HepG2 (cell line): ENCODE data around the gene MAPK13. TPM values are rescaled to one million over a fixed set of nuclear protein-coding genes. Genes with fewer than 3 reads are reported as not detected.
"Not testable (repeated sequence)": the region's sequence is repeated elsewhere in the genome, so short reads cannot be mapped to it uniquely, and the experiment has no call there.

Experiments used
- ATAC-seq: fragments of 200-7000 bp; cut with Tn5 transposase; 3 replicates; pipeline ENCODE4 v1.9.1; 2020; ENCODE audit warnings: mild to moderate bottlenecking, moderate library complexity
- BruUV-seq: library from RNA; stranded (reverse); fragments of 400-500 nt; replicated peaks from 2 replicates; lab custom pipeline; 2021; lab: Mats Ljungman, UMichigan
- CTCF ChIA-PET: fragments of 300-600 bp; formaldehyde crosslinking; extraction: SDS; loops from one replicate; lab custom pipeline; 2021; ENCODE audit warnings: low total read pairs, inconsistent platforms, low intra/inter-chr PET ratio; lab: Yijun Ruan, JAX
- POLR2A ChIA-PET: fragments of 350-600 bp; sonication (Branson Sonifier 250); formaldehyde crosslinking; loops from one replicate; lab custom pipeline; 2020; ENCODE audit warnings: antibody characterized with exemption, inconsistent platforms; lab: Yijun Ruan, JAX
- DNase-seq: peaks from one replicate; pipeline ENCODE4 v3.0.0-alpha.2; 2015; ENCODE audit warnings: low spot score
- FAIRE-seq: peaks from 3 replicates; lab custom pipeline; 2011; peaks lifted over from hg19 to GRCh38; lab: Jason Lieb, UNC
- H2AFZ ChIP-seq: one replicate; pipeline ENCODE4 v1.6.1; 2011; ENCODE audit warnings: low read length, inconsistent platforms
- H3K27ac ChIP-seq: fragments of 300-600 bp; 3 replicates; pipeline ENCODE4 v1.8.0; 2011; ENCODE audit warnings: mixed run types, mild to moderate bottlenecking, mixed read lengths, low read length, inconsistent platforms; ENCODE audit not compliant: insufficient read depth; ENCODE audit errors: extremely low read length
- H3K27me3 ChIP-seq, 2 experiments: fragments of 200-600 bp in 1 of 2; 2 replicates in 1 of 2; 3 replicates in 1 of 2; pipeline versions ENCODE4 v1.6.0 to v1.8.0; 2011; ENCODE audit warnings: low read length in 2 of 2, mild to moderate bottlenecking in 2 of 2, moderate library complexity in 2 of 2, inconsistent platforms in 1 of 2; ENCODE audit not compliant: insufficient read depth in 2 of 2, control insufficient read depth in 1 of 2
- H3K36me3 ChIP-seq, 2 experiments: fragments of 200-600 bp in 1 of 2; replicated peaks in 1 of 2; 2 replicates in 1 of 2; 3 replicates in 1 of 2; pipeline versions ENCODE4 v1.5.1 to v1.8.0; 2011; ENCODE audit warnings: low read length in 2 of 2, inconsistent platforms in 1 of 2; ENCODE audit not compliant: insufficient read depth in 2 of 2, control insufficient read depth in 1 of 2
- H3K4me1 ChIP-seq: 2 replicates; pipeline ENCODE4 v1.5.1; 2012; ENCODE audit warnings: low read length, inconsistent platforms; ENCODE audit not compliant: insufficient read depth
- H3K4me2 ChIP-seq: 2 replicates; pipeline ENCODE4 v1.6.0; 2011; ENCODE audit warnings: low read depth, low read length, inconsistent platforms
- H3K4me3 ChIP-seq, 3 experiments: fragments of 200-600 bp in 1 of 3; sonication (generic), shearing (Covaris generic) in 1 of 3; replicated peaks in 1 of 3; 2 replicates each; pipeline ENCODE4 v1.5.1; 2011 to 2016; ENCODE audit warnings: low read length in 3 of 3, inconsistent platforms in 2 of 3, low read depth in 2 of 3, mild to moderate bottlenecking in 2 of 3, control low read depth in 1 of 3, mixed read lengths in 1 of 3; ENCODE audit not compliant: insufficient read depth in 1 of 3
- H3K79me2 ChIP-seq: one replicate; pipeline ENCODE4 v1.6.1; 2011; ENCODE audit warnings: low read length, inconsistent platforms; ENCODE audit not compliant: insufficient read depth
- H3K9ac ChIP-seq: 2 replicates; pipeline ENCODE4 v1.6.0; 2011; ENCODE audit warnings: mild to moderate bottlenecking, low read depth, low read length, inconsistent platforms; ENCODE audit not compliant: insufficient read depth
- H3K9me3 ChIP-seq: 2 replicates; pipeline ENCODE4 v1.5.1; 2012; ENCODE audit warnings: mild to moderate bottlenecking, low read length
- H4K20me1 ChIP-seq: 2 replicates; pipeline ENCODE4 v1.6.0; 2011; ENCODE audit warnings: inconsistent platforms, mild to moderate bottlenecking, low read length, moderate library complexity; ENCODE audit not compliant: insufficient read depth
- JARID2 ChIP-seq: sonication (generic); formaldehyde crosslinking; IDR thresholded peaks from 2 replicates; pipeline ENCODE4 v1.8.1; 2023; ENCODE audit warnings: missing genetic modification reagents, inconsistent platforms; ENCODE audit not compliant: insufficient replicate concordance
- KDM2A ChIP-seq: sonication (generic); formaldehyde crosslinking; IDR thresholded peaks from 2 replicates; pipeline ENCODE4 v1.4.0; 2020; ENCODE audit warnings: low read depth, missing genetic modification reagents, borderline replicate concordance
- NRL ChIP-seq: sonication (generic); formaldehyde crosslinking; IDR thresholded peaks from 2 replicates; pipeline ENCODE4 v1.5.0; 2020; ENCODE audit warnings: missing genetic modification reagents, mild to moderate bottlenecking, moderate library complexity, borderline replicate concordance
- SRSF4 ChIP-seq: fragments of 200-400 bp; formaldehyde crosslinking; IDR thresholded peaks from one replicate; pipeline ENCODE4 v1.6.1; 2018; ENCODE audit warnings: mild to moderate bottlenecking, low read depth, low read length, moderate library complexity; ENCODE audit not compliant: poor library complexity, severe bottlenecking
- TEAD3 ChIP-seq: optimal IDR thresholded peaks from 2 replicates; pipeline ENCODE3; 2016; ENCODE audit warnings: borderline replicate concordance
- ZMYM3 ChIP-seq: sonication (generic); formaldehyde crosslinking; IDR thresholded peaks from 2 replicates; pipeline ENCODE4 v1.5.1; 2020; ENCODE audit warnings: mild to moderate bottlenecking, missing genetic modification reagents
- ZNF572 ChIP-seq: sonication (generic); formaldehyde crosslinking; IDR thresholded peaks from 2 replicates; pipeline ENCODE4 v1.5.1; 2020; ENCODE audit warnings: mild to moderate bottlenecking, missing genetic modification reagents
- ZNF691 ChIP-seq: sonication (generic); formaldehyde crosslinking; IDR thresholded peaks from 2 replicates; pipeline ENCODE4 v1.4.0; 2020; ENCODE audit warnings: missing genetic modification reagents, low read depth, mild to moderate bottlenecking, borderline replicate concordance
- ZNF766 ChIP-seq: sonication (generic); formaldehyde crosslinking; IDR thresholded peaks from 2 replicates; pipeline ENCODE4 v1.5.0; 2020; ENCODE audit warnings: missing genetic modification reagents, borderline replicate concordance
- ZNF790 ChIP-seq: sonication (generic); formaldehyde crosslinking; IDR thresholded peaks from 2 replicates; pipeline ENCODE4 v1.8.0; 2022; ENCODE audit warnings: missing genetic modification reagents, mild to moderate bottlenecking, borderline replicate concordance
- WGBS: methylation state at CpG from one replicate; pipeline ENCODE4 v1.1.6; 2017; ENCODE audit warnings: low lambda C conversion rate; 5-methylcytosine and 5-hydroxymethylcytosine counted together
- in situ Hi-C: cut with HindIII; loops from 2 replicates; pipeline ENCODE4 v1.10.0; 2017; ENCODE audit warnings: low pct_unique_long_range_greater_than_20kb; ENCODE audit not compliant: extremely low pct_ligation_motif_present
- intact Hi-C: fragments of 100-400 bp; cut with micrococcal nuclease; formaldehyde crosslinking; loops from one replicate; pipeline ENCODE4 v1.10.0; 2022; ENCODE audit not compliant: unreplicated experiment
- polyA plus RNA-seq, 8 experiments: library from polyadenylated mRNA; depleted of rRNA in 3 of 8; stranded (reverse) in 7 of 8; unstranded in 1 of 8; fragments of >200 nt; fragmentation: Illumina TruSeq in 4 of 8; extraction: Trizol in 4 of 8; gene quantifications; 2 replicates each; pipeline versions ENCODE4 v1.2.1 to v1.2.3, GENCODE V29; 2011 to 2016; ENCODE audit warnings: low read depth in 4 of 8, missing spikeins in 1 of 8, mixed read lengths in 1 of 8; ENCODE audit not compliant: insufficient read depth in 1 of 8
- total RNA-seq, 5 experiments: library from RNA; depleted of rRNA; stranded (reverse); fragments of >200 nt; fragmentation: Illumina TruSeq; extraction: Trizol; gene quantifications; 2 replicates each; pipeline ENCODE4 v1.2.3, GENCODE V29; 2016; ENCODE audit warnings: low read depth in 1 of 5
- TF ChIP-seq, protein P1 (sequence below): sonication (generic); formaldehyde crosslinking; IDR thresholded peaks from 2 replicates; pipeline ENCODE4 v1.5.0; 2020; ENCODE audit warnings: mild to moderate bottlenecking, missing genetic modification reagents, borderline replicate concordance

MAPK13 gene
- total and polyA plus RNA-seq, 2 of the 13 experiments (the other 11 are each of a cell fraction or from before 2014, with no cell fraction given), result 12.7 to 43.4 TPM

GRCh38 chr6:36123270-36124139, 6.8 kb upstream of the MAPK13 start (continued):
- TF ChIP-seq SRSF4 (no peak), JARID2 (CRISPR knock-in tag) (no peak), ZNF766 (CRISPR knock-in tag) (no peak)

DNA sequence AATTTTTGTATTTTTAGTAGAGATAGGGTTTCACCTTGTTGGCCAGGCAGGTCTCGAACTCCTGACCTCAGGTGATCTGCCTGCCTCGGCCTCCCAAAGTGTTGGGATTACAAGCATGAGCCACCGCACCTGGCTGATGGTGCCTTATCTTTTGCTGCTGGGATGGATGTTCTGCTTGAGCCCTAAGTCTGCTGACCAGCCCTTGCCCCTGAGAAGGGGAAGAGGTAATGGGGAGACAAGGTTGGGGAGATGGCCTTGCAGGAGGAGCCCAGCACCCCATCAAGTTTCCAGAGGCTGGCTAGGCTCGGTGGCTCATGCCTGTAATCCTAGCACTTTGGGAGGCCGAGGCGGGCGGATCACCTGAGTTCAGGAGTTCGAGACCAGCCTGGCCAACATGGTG, 6.0 kb upstream of the MAPK13 start:
- H3K9me3 ChIP-seq, H2AFZ ChIP-seq, intact Hi-C loops, FAIRE-seq, ATAC-seq, H3K27me3 ChIP-seq, H3K9ac ChIP-seq, H3K27ac ChIP-seq, H4K20me1 ChIP-seq, DNase-seq, in situ Hi-C loops, BruUV-seq, H3K36me3 ChIP-seq, H3K79me2 ChIP-seq: not testable (repeated sequence)
- peaks cover 63% of the 10 kb centered on the region for H3K4me1 ChIP-seq
- 0 out of 2 replicates have a peak, but pooled peaks have one; percentile 11 for TF ChIP-seq ZNF691
- TF ChIP-seq ZMYM3 (CRISPR knock-in tag), result 0 out of 2 replicates have a peak, but pooled peaks have one; percentile 20
- TF ChIP-seq ZNF790 (CRISPR knock-in tag), result 0 out of 2 replicates have a peak, but pooled peaks have one; percentile 58
- 0 out of 2 replicates have a peak, but pooled peaks have one; percentile 39 for TF ChIP-seq KDM2A (CRISPR knock-in tag)
- 0 out of 2 replicates have a peak, but pooled peaks have one; percentile 23 for TF ChIP-seq ZNF572
- TF ChIP-seq, protein P1, sequence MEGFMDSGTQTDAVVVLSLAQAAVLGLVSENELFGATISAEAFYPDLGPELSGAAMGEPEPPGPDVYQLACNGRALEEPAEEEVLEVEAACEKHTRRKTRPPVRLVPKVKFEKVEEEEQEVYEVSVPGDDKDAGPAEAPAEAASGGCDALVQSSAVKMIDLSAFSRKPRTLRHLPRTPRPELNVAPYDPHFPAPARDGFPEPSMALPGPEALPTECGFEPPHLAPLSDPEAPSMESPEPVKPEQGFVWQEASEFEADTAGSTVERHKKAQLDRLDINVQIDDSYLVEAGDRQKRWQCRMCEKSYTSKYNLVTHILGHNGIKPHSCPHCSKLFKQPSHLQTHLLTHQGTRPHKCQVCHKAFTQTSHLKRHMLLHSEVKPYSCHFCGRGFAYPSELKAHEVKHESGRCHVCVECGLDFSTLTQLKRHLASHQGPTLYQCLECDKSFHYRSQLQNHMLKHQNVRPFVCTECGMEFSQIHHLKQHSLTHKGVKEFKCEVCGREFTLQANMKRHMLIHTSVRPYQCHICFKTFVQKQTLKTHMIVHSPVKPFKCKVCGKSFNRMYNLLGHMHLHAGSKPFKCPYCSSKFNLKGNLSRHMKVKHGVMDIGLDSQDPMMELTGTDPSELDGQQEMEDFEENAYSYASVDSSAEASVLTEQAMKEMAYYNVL, result 0 out of 2 replicates have a peak, but pooled peaks have one; percentile 20
- TF ChIP-seq NRL (CRISPR knock-in tag), result peak; percentile 70; the same call in 1 of the 2 replicates
- peak; percentile 3 for TF ChIP-seq TEAD3 (CRISPR knock-in tag)
- ChIA-PET POLR2A (interaction anchor here (4.2 kb wide), 1 partner anchor 7 kb away, joined by 29 read pairs; no protein-coding TSS in a partner anchor), CTCF (interaction anchor here (1.0 to 2.5 kb wide), 2 partner anchors 72 to 235 kb away, joined by 4 to 20 read pairs; partner anchors contain the start of gene BRPF3)
- peak overlapping the region; percentile 41; the same call in 1 of the 2 replicates for H3K4me2 ChIP-seq
- 72% methylated on average over 8 of the region's 8 CpGs for WGBS
- peak overlapping the region in 1 of 3 experiments; percentile 34; a peak in 1 of 6 replicates for H3K4me3 ChIP-seq
